Body of pancreas (tissue), 4 donors: ENCODE measurements around the gene SLC12A3. TPM values are rescaled to one million over a fixed set of nuclear protein-coding genes. Genes with fewer than 3 reads are reported as not detected.
A peak's percentile ranks its signal among the peaks of the same experiment; 100 is the strongest.

Experiments
- ATAC-seq: fragments of 150-250 bp; one replicate; pipeline ENCODE4 v1.9.1; 2016
- DNase-seq, 4 donors: peaks; one replicate each; pipeline ENCODE4 v3.0.0-alpha.2; 2019
- H3K27ac ChIP-seq, 4 donors: fragments of 200-600 bp; sonication (generic); 1 replicate in 3 of 4; 2 replicates in 1 of 4; pipeline versions ENCODE4 v1.5.1 to v1.6.1; 2016 to 2019; ENCODE audit warnings: mild to moderate bottlenecking in 1 of 4, mixed read lengths in 1 of 4, moderate library complexity in 1 of 4
- H3K27me3 ChIP-seq, 2 donors: fragments of 200-600 bp; sonication (generic); one replicate each; pipeline ENCODE4 v1.6.0; 2016; ENCODE audit warnings: mild to moderate bottlenecking in 1 of 2
- H3K36me3 ChIP-seq, 2 donors: fragments of 200-600 bp; sonication (generic); replicated peaks in 1 of 2; 2 replicates each; pipeline ENCODE4 v1.5.1; 2016; ENCODE audit warnings: low read depth in 2 of 2; ENCODE audit not compliant: insufficient read depth in 1 of 2
- H3K4me1 ChIP-seq: fragments of 200-600 bp; sonication (generic); one replicate; pipeline ENCODE4 v1.6.0; 2016
- H3K4me3 ChIP-seq, 2 donors: fragments of 200-600 bp; sonication (generic); 1 replicate in 1 of 2; 2 replicates in 1 of 2; pipeline ENCODE4 v1.5.1; 2016 to 2019
- H3K9me3 ChIP-seq, 3 donors: fragments of 200-600 bp; sonication (generic); 1 replicate in 2 of 3; 2 replicates in 1 of 3; pipeline ENCODE4 v1.5.1; 2016
- CTCF ChIP-seq, 7 experiments: fragments of 450-650 bp in 4 of 7; fragments of 200-600 bp in 3 of 7; sonication (generic) in 3 of 7; IDR thresholded peaks; one replicate each; pipeline ENCODE4 v1.5.1; 2016 to 2019; ENCODE audit warnings: antibody characterized with exemption in 7 of 7
- POLR2A ChIP-seq, 3 donors: fragments of 450-650 bp; IDR thresholded peaks; one replicate each; pipeline ENCODE4 v1.6.1; 2016; ENCODE audit warnings: antibody characterized with exemption in 3 of 3, mild to moderate bottlenecking in 2 of 3
- WGBS, 2 donors: methylation state at CpG; one replicate each; pipeline ENCODE4 v1.1.5; 2017; 5-methylcytosine and 5-hydroxymethylcytosine counted together
- intact Hi-C: fragments of 100-400 bp; cut with DNase I; formaldehyde crosslinking; loops from one replicate; pipeline ENCODE4 v1.15.1; 2023
- microRNA counts, 2 donors: library from miRNA; unstranded; fragments of <30 nt; microRNA quantifications; one replicate each; lab custom pipeline; 2017
- microRNA-seq, 2 donors: library from miRNA; unstranded; fragments of <30 nt; microRNA quantifications; one replicate each; pipeline ENCODE4, GENCODE V29; 2016; ENCODE audit warnings: borderline number of aligned reads in 2 of 2, borderline replicate concordance in 2 of 2
- small RNA-seq: library from RNA; depleted of rRNA; stranded (forward); fragments of <200 nt; gene quantifications from one replicate; pipeline ENCODE3, GENCODE V24; 2016
- total RNA-seq, 2 donors: library from RNA; depleted of rRNA; stranded (reverse); fragments of >200 nt; gene quantifications; one replicate each; pipeline ENCODE4 v1.1.0, GENCODE V29; 2016

SLC12A3 gene
- total RNA-seq, 2 donors from 2014 or later, result not detected

- intact Hi-C loops, result loop anchor here (5.0 kb wide), 1 partner anchor 97 kb away; the partner anchor contains the start of gene SLC12A3
- DNase-seq, result peak; percentile 76 to 91 (median 90)
- Histone ChIP-seq H3K27me3 (no peaks in the 10 kb centered on the region), H3K4me3 (no peak overlapping the region), H3K27ac (no peak overlapping the region), H3K4me1 (peaks cover 8% of the 10 kb centered on the region), H3K36me3 (no peaks in the 10 kb centered on the region), H3K9me3 (no peaks in the 10 kb centered on the region)
- 42 to 46% methylated on average over 28 to 29 of the region's 30 CpGs for WGBS, 2 donors
- peak; percentile 75 for ATAC-seq
- TF ChIP-seq CTCF (IDR thresholded peaks at IDR 0.05) (peak; percentile 58 to 95 (median 87)), POLR2A (IDR thresholded peaks at IDR 0.05) (no peak)
Observed at GRCh38 chr16:56964243-56965148, 99.5 kb downstream of the SLC12A3 start.

MicroRNAs within 50 kb of the gene (microRNA counts, 767-probe panel; counts per million panel counts)
- 0 to 736 counts per million in 2 donors for microRNA hsa-miR-138-5p (lab: Ali Mortazavi, UCI)

Small RNAs within 50 kb of the gene (microRNA-seq; reads per million reads assigned to microRNA genes)
- 0.47 to 1.8 reads per million in 2 donors for gene MIR138-2
- gene MIR6863, result 0 reads per million in 2 donors

Small RNAs within 50 kb of the gene (small RNA-seq; reads per million reads assigned to genes)
- gene MIR138-2, result not detected

Other genes starting within 250 kb of the SLC12A3 start
- 100 to 1,000 TPM in 1 of 2 donors, 10 to 100 TPM in 1; 99.9 to 679 TPM for gene MT1E, start 239.4 kb upstream of the SLC12A3 start, total RNA-seq
- gene MT1M, start 232.5 kb upstream of the SLC12A3 start, total RNA-seq, result 100 to 1,000 TPM in 1 of 2 donors, 1 to 10 TPM in 1; 9.6 to 112 TPM
- gene MT1A, start 226.5 kb upstream of the SLC12A3 start, total RNA-seq, result 100 to 1,000 TPM in 1 of 2 donors, not detected in 1; 268 TPM
- gene MT1B, start 213.3 kb upstream of the SLC12A3 start, total RNA-seq, result not detected
- gene MT1F, start 207.2 kb upstream of the SLC12A3 start, total RNA-seq, result 10 to 100 TPM; 27.5 to 92.0 TPM
- 100 to 1,000 TPM in 1 of 2 donors, 10 to 100 TPM in 1; 95.2 to 413 TPM for gene MT1G, start 197.1 kb upstream of the SLC12A3 start, total RNA-seq
- 1 to 10 TPM; 4.9 to 8.8 TPM for gene MT1H, start 195.4 kb upstream of the SLC12A3 start, total RNA-seq
- gene MT1X, start 182.7 kb upstream of the SLC12A3 start, total RNA-seq, result 1,000 to 10,000 TPM in 1 of 2 donors, 100 to 1,000 TPM in 1; 430 to 1,140 TPM
- gene NUP93, start 135.1 kb upstream of the SLC12A3 start, total RNA-seq, result 10 to 100 TPM; 12.2 to 19.1 TPM
- 100 to 1,000 TPM; 211 to 293 TPM for gene HERPUD1, start 66.9 kb downstream of the SLC12A3 start, total RNA-seq
- under 1 TPM in 1 of 2 donors, not detected in 1; 0.66 TPM for gene CETP, start 96.7 kb downstream of the SLC12A3 start, total RNA-seq
- 10 to 100 TPM in 1 of 2 donors, 1 to 10 TPM in 1; 8.3 to 23.4 TPM for gene NLRC5, start 124.3 kb downstream of the SLC12A3 start, total RNA-seq
- 10 to 100 TPM in 1 of 2 donors, 1 to 10 TPM in 1; 8.8 to 16.5 TPM for gene CPNE2, start 227.4 kb downstream of the SLC12A3 start, total RNA-seq